H1 (cell line): Measurements from ENCODE around the gene PEX26. TPM values are rescaled to one million over a fixed set of nuclear protein-coding genes. Genes with fewer than 3 reads are reported as not detected.
"Not testable (repeated sequence)": the region's sequence is repeated elsewhere in the genome, so short reads cannot be mapped to it uniquely, and the experiment has no call there.

ENCODE experiments used
- CTCF ChIA-PET: fragments of 300-600 bp; sonication (Branson Sonifier 250); formaldehyde crosslinking; loops from one replicate; lab custom pipeline; 2021; ENCODE audit not compliant: partially characterized antibody; lab: Charles Lee
- POLR2A ChIA-PET: fragments of 300-600 bp; sonication (Branson Sonifier 250); formaldehyde crosslinking; loops from one replicate; lab custom pipeline; 2021; ENCODE audit warnings: inconsistent platforms; ENCODE audit not compliant: partially characterized antibody; lab: Charles Lee
- DNase-seq, 2 experiments: peaks; one replicate each; pipeline versions ENCODE4 v3.0.0 to v3.0.0-alpha.2; 2010 to 2022; ENCODE audit warnings: low spot score in 2 of 2, low read depth in 1 of 2, mixed read lengths in 1 of 2
- FAIRE-seq: peaks from 2 replicates; lab custom pipeline; 2011; peaks lifted over from hg19 to GRCh38; lab: Jason Lieb, UNC
- H2AFZ ChIP-seq: 2 replicates; pipeline ENCODE4 v1.8.1; 2012; ENCODE audit warnings: low read length, inconsistent platforms
- H2AK5ac ChIP-seq: 2 replicates; pipeline ENCODE4 v1.6.1; 2013; ENCODE audit warnings: low read depth, low read length
- H2BK120ac ChIP-seq: replicated peaks from 2 replicates; pipeline ENCODE3; 2013; ENCODE audit warnings: low read depth, low read length, inconsistent platforms
- H2BK12ac ChIP-seq: 2 replicates; pipeline ENCODE4 v1.6.1; 2013; ENCODE audit warnings: low read depth, low read length
- H2BK15ac ChIP-seq: 2 replicates; pipeline ENCODE4 v1.6.1; 2013; ENCODE audit warnings: low read length
- H2BK20ac ChIP-seq: 2 replicates; pipeline ENCODE4 v1.6.1; 2013; ENCODE audit warnings: low read length
- H2BK5ac ChIP-seq: 2 replicates; pipeline ENCODE4 v1.6.1; 2013; ENCODE audit warnings: low read depth, low read length
- H3K14ac ChIP-seq: 2 replicates; pipeline ENCODE4 v1.6.1; 2013; ENCODE audit warnings: inconsistent platforms; ENCODE audit not compliant: insufficient read length
- H3K18ac ChIP-seq: 2 replicates; pipeline ENCODE4 v1.6.1; 2013; ENCODE audit warnings: low read length; ENCODE audit errors: extremely low read depth
- H3K23ac ChIP-seq: 2 replicates; pipeline ENCODE4 v1.6.1; 2013; ENCODE audit warnings: inconsistent platforms; ENCODE audit not compliant: insufficient read length
- H3K23me2 ChIP-seq: 2 replicates; pipeline ENCODE4 v1.6.1; 2013; ENCODE audit warnings: low read depth, low read length
- H3K27ac ChIP-seq: 2 replicates; pipeline ENCODE4 v1.6.1; 2011; ENCODE audit warnings: low read depth, low read length, inconsistent platforms
- H3K27me3 ChIP-seq, 4 experiments: replicated peaks in 1 of 4; 1 replicate in 1 of 4; 2 replicates in 3 of 4; pipeline versions ENCODE4 v1.6.1 to v1.8.1; 2011 to 2013; ENCODE audit warnings: low read length in 3 of 4, mild to moderate bottlenecking in 3 of 4, inconsistent platforms in 2 of 4, mixed read lengths in 2 of 4, moderate library complexity in 1 of 4; ENCODE audit not compliant: control insufficient read depth in 3 of 4, insufficient read depth in 3 of 4; ENCODE audit errors: extremely low read depth in 1 of 4
- H3K36me3 ChIP-seq, 4 experiments: 2 replicates each; pipeline versions ENCODE4 v1.6.1 to v1.8.1; 2011 to 2013; ENCODE audit warnings: mild to moderate bottlenecking in 4 of 4, low read length in 3 of 4, moderate library complexity in 2 of 4, control low read depth in 1 of 4, inconsistent platforms in 1 of 4; ENCODE audit not compliant: insufficient read depth in 4 of 4, control insufficient read depth in 2 of 4
- H3K4ac ChIP-seq: replicated peaks from 2 replicates; pipeline ENCODE3; 2013; ENCODE audit warnings: low read length, low read depth, mixed read lengths, inconsistent platforms; ENCODE audit not compliant: insufficient read length
- H3K4me1 ChIP-seq, 4 experiments: replicated peaks in 1 of 4; 1 replicate in 1 of 4; 2 replicates in 3 of 4; pipeline versions ENCODE4 v1.6.1 to v1.8.1; 2011 to 2013; ENCODE audit warnings: low read length in 3 of 4, inconsistent platforms in 2 of 4, mixed read lengths in 1 of 4; ENCODE audit not compliant: insufficient read depth in 4 of 4, control insufficient read depth in 3 of 4
- H3K4me2 ChIP-seq, 2 experiments: 2 replicates each; pipeline versions ENCODE4 v1.6.1 to v1.8.1; 2011 to 2013; ENCODE audit warnings: low read depth in 2 of 2, low read length in 2 of 2, control low read depth in 1 of 2, inconsistent platforms in 1 of 2, mild to moderate bottlenecking in 1 of 2; ENCODE audit not compliant: insufficient read depth in 1 of 2
- H3K4me3 ChIP-seq, 4 experiments: fragments of 200-600, 300-600 bp in 1 of 4; sonication (generic), shearing (Covaris generic), sonication (Bioruptor Twin) in 1 of 4; 2 replicates each; pipeline versions ENCODE4 v1.5.1 to v1.8.1; 2011 to 2016; ENCODE audit warnings: low read length in 4 of 4, low read depth in 3 of 4, control low read depth in 2 of 4, inconsistent platforms in 2 of 4, mild to moderate bottlenecking in 2 of 4, mixed read lengths in 1 of 4, moderate library complexity in 1 of 4; ENCODE audit not compliant: insufficient read depth in 2 of 4; ENCODE audit errors: extremely low read depth in 1 of 4
- H3K56ac ChIP-seq: replicated peaks from 2 replicates; pipeline ENCODE3; 2013; ENCODE audit warnings: low read depth, mild to moderate bottlenecking, mixed read lengths, low read length, inconsistent platforms; ENCODE audit not compliant: insufficient read length
- H3K79me1 ChIP-seq: 2 replicates; pipeline ENCODE4 v1.6.1; 2013; ENCODE audit warnings: low read depth, low read length, control low read depth
- H3K79me2 ChIP-seq, 2 experiments: 2 replicates each; pipeline versions ENCODE4 v1.6.1 to v1.8.1; 2012 to 2013; ENCODE audit warnings: low read length in 2 of 2, mild to moderate bottlenecking in 2 of 2, inconsistent platforms in 1 of 2; ENCODE audit not compliant: insufficient read depth in 2 of 2, control insufficient read depth in 1 of 2
- H3K9ac ChIP-seq, 4 experiments: replicated peaks in 1 of 4; 1 replicate in 1 of 4; 2 replicates in 3 of 4; pipeline versions ENCODE4 v1.6.1 to v1.8.1; 2011 to 2013; ENCODE audit warnings: low read depth in 3 of 4, low read length in 3 of 4, control low read depth in 2 of 4, mild to moderate bottlenecking in 2 of 4, moderate library complexity in 2 of 4, inconsistent platforms in 1 of 4; ENCODE audit errors: extremely low read depth in 1 of 4
- H3K9me3 ChIP-seq, 2 experiments: 2 replicates each; pipeline versions ENCODE4 v1.6.1 to v1.8.1; 2012 to 2013; ENCODE audit warnings: mild to moderate bottlenecking in 2 of 2, moderate library complexity in 2 of 2, control low read depth in 1 of 2, inconsistent platforms in 1 of 2, low read depth in 1 of 2, low read length in 1 of 2, mixed read lengths in 1 of 2; ENCODE audit not compliant: insufficient read depth in 2 of 2
- H4K20me1 ChIP-seq, 2 experiments: replicated peaks in 1 of 2; 2 replicates each; pipeline versions ENCODE3 to v1.8.1; 2011 to 2013; ENCODE audit warnings: inconsistent platforms in 2 of 2, low read length in 2 of 2, mild to moderate bottlenecking in 1 of 2; ENCODE audit not compliant: insufficient read depth in 2 of 2, control insufficient read depth in 1 of 2
- H4K5ac ChIP-seq: 2 replicates; pipeline ENCODE4 v1.6.1; 2013; ENCODE audit warnings: low read length, low read depth, mixed read lengths, inconsistent platforms; ENCODE audit not compliant: insufficient read length
- H4K8ac ChIP-seq: 2 replicates; pipeline ENCODE4 v1.8.0; 2013; ENCODE audit warnings: mild to moderate bottlenecking, moderate library complexity, low read length, inconsistent platforms; ENCODE audit not compliant: insufficient read depth; ENCODE audit errors: extremely low read depth
- H4K91ac ChIP-seq: replicated peaks from 2 replicates; pipeline ENCODE3; 2013; ENCODE audit warnings: low read length, mixed read lengths, inconsistent platforms; ENCODE audit not compliant: insufficient read length
- WGBS, 2 experiments: shearing (Covaris generic) in 1 of 2; methylation state at CpG; one replicate each; pipeline versions ENCODE4 v1.1.6 to v1.1.7; 2013 to 2015; ENCODE audit warnings: low lambda C conversion rate in 2 of 2, mixed read lengths in 2 of 2, inconsistent platforms in 1 of 2, low coverage in 1 of 2, missing lambda C conversion rate in 1 of 2; ENCODE audit not compliant: insufficient replicate concordance in 2 of 2, insufficient coverage in 1 of 2, insufficient read length in 1 of 2; ENCODE audit errors: extremely low coverage in 1 of 2, missing lambda C conversion rate in 1 of 2; 5-methylcytosine and 5-hydroxymethylcytosine counted together
- polyA plus RNA-seq, 7 experiments: library from polyadenylated mRNA; depleted of rRNA in 3 of 7; stranded (reverse) in 5 of 7; unstranded in 2 of 7; fragments of >200 nt in 5 of 7; fragments of 200-250 nt in 2 of 7; gene quantifications; 1 replicate in 5 of 7; 2 replicates in 1 of 7; 4 replicates in 1 of 7; pipeline versions ENCODE4 v1.2.1 to v1.2.3, GENCODE V29; 2011 to 2013; ENCODE audit warnings: missing spikeins in 2 of 7, mixed read lengths in 2 of 7
- total RNA-seq: library from RNA; stranded (reverse); fragmentation: NEBNext Ultra II Directional; extraction: Animal tissue kit (Norgen Biotek cat#: 25700); gene quantifications from 2 replicates; pipeline ENCODE4 v1.2.1, GENCODE V29; 2021

The PEX26 gene
- total and polyA plus RNA-seq, 2 of the 8 experiments (the other 6 are each of a cell fraction or from before 2014, with no cell fraction given): 33.1 to 49.0 TPM

DNA sequence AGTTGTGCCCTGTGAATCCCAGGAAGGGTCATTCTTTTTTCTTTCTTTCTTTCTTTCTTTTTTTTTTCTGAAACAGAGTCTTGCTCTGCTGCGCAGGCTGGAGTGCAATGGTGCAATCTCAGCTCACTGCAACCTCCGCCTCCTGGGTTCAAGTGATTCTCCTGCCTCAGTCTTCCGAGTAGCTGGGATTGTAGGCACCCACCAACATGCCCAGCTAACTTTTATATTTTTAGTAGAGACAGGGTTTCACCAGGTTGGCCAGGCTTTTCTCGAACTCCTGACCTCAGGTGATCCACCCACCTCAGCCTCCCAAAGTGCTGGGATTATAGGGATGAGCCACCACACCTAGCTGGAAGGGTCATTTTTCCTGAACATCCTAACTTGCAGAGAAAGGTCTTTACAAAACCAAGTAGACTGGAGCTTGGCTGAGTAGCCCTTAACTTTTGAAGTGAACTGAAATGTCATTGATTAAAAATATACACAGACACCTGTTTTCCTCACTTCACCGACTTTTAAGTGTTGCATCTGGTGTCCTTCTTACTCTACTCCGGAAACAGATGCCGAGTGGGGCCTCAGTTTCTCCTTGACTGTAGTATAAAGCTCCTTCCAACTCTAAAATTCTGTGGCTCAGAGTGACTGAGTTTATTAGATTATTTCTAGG, 6.4 kb upstream of the PEX26 start:
- H2BK12ac ChIP-seq, H3K27ac ChIP-seq, H4K91ac ChIP-seq, H2BK120ac ChIP-seq, H2BK20ac ChIP-seq, H3K56ac ChIP-seq, H3K18ac ChIP-seq, H4K20me1 ChIP-seq, FAIRE-seq, H2BK15ac ChIP-seq, H3K4ac ChIP-seq, H2AK5ac ChIP-seq, H3K4me1 ChIP-seq, H3K27me3 ChIP-seq, H3K79me2 ChIP-seq, H3K4me2 ChIP-seq, H4K8ac ChIP-seq, H3K9me3 ChIP-seq, H2BK5ac ChIP-seq, H2AFZ ChIP-seq, H3K79me1 ChIP-seq, H3K9ac ChIP-seq, H3K14ac ChIP-seq, H4K5ac ChIP-seq, H3K4me3 ChIP-seq, H3K36me3 ChIP-seq, H3K23ac ChIP-seq, DNase-seq, H3K23me2 ChIP-seq: not testable (repeated sequence)
- ChIA-PET POLR2A (interaction anchor here (0.6 kb wide), 1 partner anchor 702 kb away, joined by 3 read pairs; no protein-coding TSS in a partner anchor), CTCF (interaction anchor here (0.6 to 11.5 kb wide), 15 partner anchors 7 to 239 kb away, joined by 3 to 163 read pairs (median 3); no protein-coding TSS in a partner anchor)
- 93% methylated on average over 6 of the region's 7 CpGs; no CpG with 5 or more reads in 1 of the 2 experiments for WGBS, 2 experiments
